GM18951 (cell line): ENCODE results near the gene PTPN18.
A peak's percentile ranks its signal among the peaks of the same experiment; 100 is the strongest.
"Not testable (repeated sequence)": the region's sequence is repeated elsewhere in the genome, so short reads cannot be mapped to it uniquely, and the experiment has no call there.

Experiments
- POLR2A ChIP-seq: IDR thresholded peaks from 4 replicates; pipeline ENCODE4 v1.6.1; 2011; ENCODE audit warnings: mild to moderate bottlenecking; ENCODE audit not compliant: insufficient read length, insufficient read depth; ENCODE audit errors: extremely low read depth
- in situ Hi-C: fragments of 300-500 bp; cut with MboI; formaldehyde crosslinking; loops from one replicate; pipeline ENCODE4 v1.12.0; 2022; ENCODE audit warnings: low sequenced_read_pairs, mixed read lengths, inconsistent platforms; ENCODE audit not compliant: unreplicated experiment

The PTPN18 gene

GRCh38 chr2:130382313-130382917 is 26.6 kb downstream of the PTPN18 start:
- no peak for TF ChIP-seq POLR2A
- in situ Hi-C loops: no loop called here

- in situ Hi-C loops: no loop called here
- TF ChIP-seq POLR2A: no peak
Observed at GRCh38 chr2:130385709-130386108, 29.9 kb downstream of the PTPN18 start.

GRCh38 chr2:130387071-130387400 is 31.2 kb downstream of the PTPN18 start:
- in situ Hi-C loops: no loop called here
- TF ChIP-seq POLR2A: no peak

GRCh38 chr2:130387804-130388203 is 31.9 kb downstream of the PTPN18 start:
- in situ Hi-C loops: no loop called here

GRCh38 chr2:130388221-130388907 is 32.5 kb downstream of the PTPN18 start:
- in situ Hi-C loops: no loop called here
- no peak for TF ChIP-seq POLR2A

More at GRCh38 chr2:130387804-130388203, 31.9 kb downstream of the PTPN18 start:
- no peak for TF ChIP-seq POLR2A

- TF ChIP-seq POLR2A: no peak
- in situ Hi-C loops: no loop called here
Observed at GRCh38 chr2:130389358-130389757, 33.5 kb downstream of the PTPN18 start.

- TF ChIP-seq POLR2A: no peak
- in situ Hi-C loops: no loop called here
Observed at GRCh38 chr2:130389783-130390182, 33.9 kb downstream of the PTPN18 start.

- in situ Hi-C loops: no loop called here
- TF ChIP-seq POLR2A: no peak
Observed at GRCh38 chr2:130390460-130391057, 34.7 kb downstream of the PTPN18 start.

- TF ChIP-seq POLR2A: peak; percentile 37
- in situ Hi-C loops: no loop called here
Observed at GRCh38 chr2:130391058-130391871, 35.4 kb downstream of the PTPN18 start.

GRCh38 chr2:130391872-130392670 is 36.2 kb downstream of the PTPN18 start:
- in situ Hi-C loops: no loop called here

GRCh38 chr2:130393318-130393910 is 37.6 kb downstream of the PTPN18 start:
- TF ChIP-seq POLR2A: no peak
- in situ Hi-C loops: no loop called here

More at GRCh38 chr2:130391872-130392670, 36.2 kb downstream of the PTPN18 start:
- TF ChIP-seq POLR2A: no peak

GRCh38 chr2:130406280-130406679 is 50.4 kb downstream of the PTPN18 start:
- in situ Hi-C loops: not testable (repeated sequence)

GRCh38 chr2:130416693-130417092 is 60.8 kb downstream of the PTPN18 start:
- in situ Hi-C loops: not testable (repeated sequence)

GRCh38 chr2:130418845-130419244 is 63.0 kb downstream of the PTPN18 start:
- in situ Hi-C loops: not testable (repeated sequence)
